Stimulated activated CD4-positive, alpha-beta T cell treated with anti-CD3 and anti-CD28 coated beads, TNF-alpha, amount 100 ng/mL, for 4 hours (primary cell): ENCODE measurements around the gene AOPEP.

ENCODE experiments used
- DNase-seq, 3 experiments: peaks; one replicate each; pipeline ENCODE4 v3.0.0-alpha.2; 2020; ENCODE audit warnings: low read depth in 3 of 3

AOPEP gene

GRCh38 chr9:95061916-95062595 is 335.6 kb downstream of the AOPEP start:
- no peak for DNase-seq

GRCh38 chr9:95062596-95063065 is 336.1 kb downstream of the AOPEP start:
- no peak for DNase-seq

DNA sequence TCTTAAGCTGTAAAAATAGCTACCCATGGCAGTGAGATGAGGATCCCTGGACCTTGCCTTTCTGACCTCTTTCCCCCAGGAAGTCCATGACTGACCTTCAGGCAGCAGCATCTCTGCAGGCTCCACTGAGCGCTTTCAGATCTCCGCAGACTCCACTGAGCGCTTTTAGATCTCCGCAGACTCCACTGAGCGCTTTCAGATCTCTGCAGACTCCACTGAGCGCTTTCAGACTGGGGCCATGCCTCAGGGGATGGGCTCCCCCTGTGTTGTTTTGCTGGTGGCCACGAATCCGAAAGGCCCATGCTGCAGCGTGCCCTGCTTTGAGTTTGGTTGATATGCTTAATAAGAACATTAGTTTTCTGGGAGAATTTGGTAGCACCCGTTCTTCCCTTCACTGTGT is 336.8 kb downstream of the AOPEP start:
- DNase-seq = no peak

DNA sequence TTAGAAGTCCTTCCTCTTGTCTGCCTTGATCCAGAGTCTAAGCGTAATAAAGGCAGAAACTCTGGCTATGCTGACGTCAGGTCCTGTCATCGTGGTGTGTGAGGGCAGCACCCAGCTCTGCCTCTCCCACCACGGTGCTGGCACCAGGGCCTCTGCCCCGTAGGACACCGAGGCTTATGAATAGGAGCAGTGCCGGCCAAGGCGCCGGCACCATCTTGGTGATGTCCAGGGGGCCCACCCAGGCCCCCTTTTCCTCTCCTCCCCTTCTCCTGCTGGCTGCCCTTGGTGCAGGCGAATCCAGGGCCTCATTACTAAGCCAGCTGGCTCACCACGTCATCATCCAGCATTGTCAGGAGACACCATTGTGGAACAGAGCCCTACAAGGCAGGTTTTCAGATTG is 338.7 kb downstream of the AOPEP start:
- no peak for DNase-seq

- DNase-seq = no peak
These were observed 340.6 kb downstream of the AOPEP start for GRCh38 chr9:95067057-95067456.

DNA sequence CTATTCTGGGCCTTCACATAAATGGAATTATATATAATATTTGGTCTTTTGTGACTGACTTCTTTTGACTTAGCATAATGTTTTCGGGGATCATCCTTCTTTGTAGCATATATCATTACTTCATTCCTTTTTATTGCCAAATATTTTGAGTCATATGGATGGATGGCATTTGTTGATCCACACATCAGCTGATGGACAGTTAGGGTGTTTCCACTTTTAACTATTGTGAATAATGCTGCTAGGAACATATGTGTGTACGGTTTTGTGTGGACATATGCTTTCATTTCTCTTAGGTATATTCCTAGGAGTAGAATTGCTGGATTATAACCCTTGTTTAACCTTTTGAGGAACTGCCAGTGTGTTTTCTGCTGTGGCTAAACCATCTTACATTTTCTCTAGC is 341.4 kb downstream of the AOPEP start:
- DNase-seq = no peak

- DNase-seq = no peak
These were observed 344.1 kb downstream of the AOPEP start for GRCh38 chr9:95070549-95071021.

GRCh38 chr9:95071450-95071849 is 345.0 kb downstream of the AOPEP start:
- DNase-seq = no peak

DNA sequence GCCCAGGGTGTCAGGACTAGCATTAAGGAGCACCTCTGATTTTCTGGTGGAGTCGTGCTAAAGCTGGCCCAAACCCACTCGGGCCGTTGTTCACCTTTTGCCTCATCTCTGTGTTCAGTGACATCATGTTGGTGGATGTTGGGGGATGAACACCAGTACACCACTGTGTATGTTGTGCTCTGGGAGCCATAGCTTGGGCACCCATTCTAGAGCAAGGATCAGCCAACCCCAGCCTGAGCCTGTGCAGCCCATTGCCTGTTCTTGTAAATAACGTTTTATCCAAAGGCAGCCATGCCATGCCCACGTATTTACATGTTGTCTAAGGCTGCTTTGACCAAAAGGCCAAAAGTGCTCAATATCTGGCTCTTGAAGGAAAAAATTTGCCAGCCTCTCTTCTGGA is 345.4 kb downstream of the AOPEP start:
- DNase-seq = no peak

DNA sequence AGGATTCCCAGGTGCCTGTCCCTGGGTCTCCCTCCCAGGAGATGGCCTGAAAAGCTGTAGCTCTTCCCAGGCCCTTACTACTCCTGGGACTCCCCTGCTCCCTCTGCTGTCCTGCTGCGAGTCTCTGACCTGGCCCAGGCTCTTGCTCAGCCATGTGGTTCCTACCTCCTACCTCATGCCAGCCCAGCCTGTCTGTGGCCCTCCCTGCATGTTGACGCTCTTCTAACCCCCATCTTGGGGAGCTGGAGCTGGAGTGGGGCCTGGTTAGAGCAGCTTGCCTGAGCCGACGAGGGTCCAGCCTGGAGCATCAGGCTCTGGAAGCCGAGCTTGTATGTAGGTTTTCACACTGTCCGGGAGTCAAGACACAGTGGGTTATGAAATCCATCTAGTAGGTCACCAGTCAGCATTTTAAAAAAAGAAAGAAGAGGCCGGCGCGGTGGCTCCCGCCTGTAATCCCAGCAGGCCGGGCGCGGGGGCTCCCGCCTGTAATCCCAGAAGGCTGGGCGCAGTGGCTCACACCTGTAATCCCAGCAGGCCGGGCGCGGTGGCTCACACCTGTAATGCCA is 346.6 kb downstream of the AOPEP start:
- DNase-seq = no peak

- no peak for DNase-seq
These were observed 347.4 kb downstream of the AOPEP start for GRCh38 chr9:95073918-95074317.

DNA sequence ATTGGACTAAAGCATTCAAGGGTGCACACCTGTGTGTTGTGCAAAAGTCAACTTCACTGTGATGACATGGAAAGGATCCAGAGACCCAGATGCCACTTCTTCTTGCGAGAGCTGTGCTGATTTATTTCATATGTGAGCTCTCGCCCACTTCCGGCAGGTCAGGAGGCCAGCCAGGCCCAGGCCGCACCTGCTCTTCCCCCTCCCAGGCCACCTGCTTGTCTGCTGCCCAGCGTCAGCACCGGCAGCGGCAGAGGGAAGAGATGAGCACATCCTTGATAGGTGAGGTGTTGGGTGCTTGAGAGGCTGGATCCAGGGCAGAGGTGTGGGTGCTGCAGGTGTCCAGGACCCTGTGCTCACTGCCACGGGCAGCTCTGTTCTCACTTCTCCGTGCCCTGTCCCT is 348.1 kb downstream of the AOPEP start:
- DNase-seq = no peak

- DNase-seq = no peak
These were observed 349.2 kb downstream of the AOPEP start for GRCh38 chr9:95075700-95076099.

- DNase-seq = no peak
These were observed 350.2 kb downstream of the AOPEP start for GRCh38 chr9:95076696-95077052.

GRCh38 chr9:95077053-95077765 is 350.7 kb downstream of the AOPEP start:
- DNase-seq = no peak

- no peak for DNase-seq
These were observed 351.4 kb downstream of the AOPEP start for GRCh38 chr9:95077766-95078370.

DNA sequence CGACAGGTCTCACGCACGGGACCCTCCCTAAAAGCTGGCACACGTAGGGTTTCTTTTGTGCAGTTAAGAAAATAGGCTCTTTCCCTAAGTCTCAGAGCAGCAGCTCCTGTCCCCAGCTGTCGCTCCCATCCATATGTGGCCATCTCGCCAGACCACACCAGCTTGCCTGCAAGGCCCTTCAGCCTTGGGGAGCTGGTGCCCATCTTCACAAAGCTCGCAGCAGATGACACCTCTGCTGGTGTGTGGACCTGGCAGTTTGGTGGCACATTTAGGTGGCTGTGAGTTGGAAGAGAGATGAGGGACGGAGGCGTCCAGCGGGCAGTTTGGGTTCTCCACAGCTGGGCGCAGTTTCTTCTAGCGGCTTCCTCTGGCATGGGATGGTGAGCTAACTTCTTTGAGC is 352.0 kb downstream of the AOPEP start:
- no peak for DNase-seq

- DNase-seq = no peak
These were observed 352.4 kb downstream of the AOPEP start for GRCh38 chr9:95078939-95079338.

- DNase-seq = no peak
These were observed 353.0 kb downstream of the AOPEP start for GRCh38 chr9:95079461-95079860.

DNA sequence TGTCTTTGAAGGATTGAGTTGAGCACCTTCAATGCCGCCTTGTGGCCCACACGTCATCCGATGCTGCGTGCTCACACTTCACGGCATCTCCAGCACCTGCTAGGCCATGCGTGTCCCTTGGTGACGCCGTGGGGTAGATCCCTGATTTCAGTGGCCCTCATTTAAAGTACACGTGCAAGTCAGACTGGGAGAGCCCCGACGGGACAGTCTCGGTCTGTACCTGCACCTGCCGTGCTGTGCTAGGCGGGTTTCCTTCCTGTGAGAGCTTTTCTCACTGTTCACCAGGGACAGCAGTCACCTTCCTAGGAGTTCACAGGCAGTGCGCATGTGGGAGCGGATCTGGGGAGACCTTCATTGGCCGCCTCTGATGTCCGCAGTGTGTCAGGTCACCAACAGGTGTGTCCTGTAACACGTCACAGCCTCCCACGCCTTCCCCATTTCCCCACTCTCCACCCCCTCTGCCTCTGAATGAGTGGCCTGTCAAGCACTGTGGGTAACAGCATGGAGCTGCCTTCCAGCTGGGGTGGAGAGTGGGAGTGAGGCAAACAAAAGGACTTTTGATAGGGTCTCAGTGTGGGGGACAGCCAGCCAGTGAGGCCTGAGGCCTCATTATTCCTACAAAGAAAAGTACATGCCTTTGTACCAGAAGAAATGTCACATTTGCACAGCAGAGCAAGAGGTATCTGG is 354.6 kb downstream of the AOPEP start:
- DNase-seq = no peak

DNA sequence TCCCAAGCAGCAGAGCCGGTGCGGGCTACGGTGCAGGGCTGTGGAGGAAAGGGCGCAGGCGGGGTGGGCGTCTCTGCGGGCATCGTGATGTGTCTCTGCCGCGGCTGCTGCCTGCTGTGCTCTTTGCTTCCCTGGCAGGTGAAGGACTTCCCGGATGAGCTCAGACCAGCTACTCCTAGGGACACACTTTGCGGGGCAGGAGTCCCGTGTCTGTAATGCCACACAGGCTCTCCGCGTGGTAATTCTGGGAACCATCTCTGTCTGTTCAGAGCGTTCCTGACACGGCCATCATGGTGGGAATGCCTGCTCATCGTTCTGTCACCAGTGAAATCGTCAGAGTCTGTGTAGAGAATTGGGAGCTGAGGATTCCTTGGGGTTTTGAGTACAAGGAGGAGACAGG is 355.5 kb downstream of the AOPEP start:
- DNase-seq = no peak
